SJSA1 (cell line): ENCODE data around the gene C21orf91. TPM values are rescaled to one million over a fixed set of nuclear protein-coding genes. Genes with fewer than 3 reads are reported as not detected.
A peak's percentile ranks its signal among the peaks of the same experiment; 100 is the strongest.

Experiments used
- DNase-seq, 2 experiments: peaks; one replicate each; pipeline ENCODE4 v3.0.0-alpha.2; 2015 to 2020; ENCODE audit warnings: low spot score in 2 of 2, low read depth in 1 of 2
- H3K27ac ChIP-seq: fragments of 250-450 bp; sonication (Bioruptor Pico); 2 replicates; pipeline ENCODE4 v1.5.1; 2020; ENCODE audit warnings: mild to moderate bottlenecking, moderate library complexity
- H3K27me3 ChIP-seq: fragments of 250-450 bp; sonication (Bioruptor Pico); replicated peaks from 2 replicates; pipeline ENCODE4 v1.5.1; 2020; ENCODE audit warnings: mild to moderate bottlenecking, moderate library complexity
- H3K36me3 ChIP-seq: fragments of 250-450 bp; sonication (Bioruptor Pico); 2 replicates; pipeline ENCODE4 v1.5.1; 2020; ENCODE audit warnings: mild to moderate bottlenecking
- H3K4me1 ChIP-seq: fragments of 250-450 bp; sonication (Bioruptor Pico); replicated peaks from 2 replicates; pipeline ENCODE4 v1.6.1; 2021; ENCODE audit warnings: mild to moderate bottlenecking
- H3K4me3 ChIP-seq: fragments of 250-450 bp; sonication (Bioruptor Pico); 2 replicates; pipeline ENCODE4 v1.5.1; 2020; ENCODE audit warnings: mild to moderate bottlenecking
- H3K9me3 ChIP-seq: fragments of 250-450 bp; sonication (Bioruptor Pico); replicated peaks from 2 replicates; pipeline ENCODE4 v1.5.1; 2020; ENCODE audit warnings: mild to moderate bottlenecking
- total RNA-seq: library from RNA; depleted of rRNA; stranded (reverse); fragments of >200 nt; shearing (Covaris generic); gene quantifications from 2 replicates; pipeline ENCODE4 v1.2.3, GENCODE V29; 2014

Gene C21orf91
- total RNA-seq, 1 experiment from 2014 or later = 14.0 TPM

DNA sequence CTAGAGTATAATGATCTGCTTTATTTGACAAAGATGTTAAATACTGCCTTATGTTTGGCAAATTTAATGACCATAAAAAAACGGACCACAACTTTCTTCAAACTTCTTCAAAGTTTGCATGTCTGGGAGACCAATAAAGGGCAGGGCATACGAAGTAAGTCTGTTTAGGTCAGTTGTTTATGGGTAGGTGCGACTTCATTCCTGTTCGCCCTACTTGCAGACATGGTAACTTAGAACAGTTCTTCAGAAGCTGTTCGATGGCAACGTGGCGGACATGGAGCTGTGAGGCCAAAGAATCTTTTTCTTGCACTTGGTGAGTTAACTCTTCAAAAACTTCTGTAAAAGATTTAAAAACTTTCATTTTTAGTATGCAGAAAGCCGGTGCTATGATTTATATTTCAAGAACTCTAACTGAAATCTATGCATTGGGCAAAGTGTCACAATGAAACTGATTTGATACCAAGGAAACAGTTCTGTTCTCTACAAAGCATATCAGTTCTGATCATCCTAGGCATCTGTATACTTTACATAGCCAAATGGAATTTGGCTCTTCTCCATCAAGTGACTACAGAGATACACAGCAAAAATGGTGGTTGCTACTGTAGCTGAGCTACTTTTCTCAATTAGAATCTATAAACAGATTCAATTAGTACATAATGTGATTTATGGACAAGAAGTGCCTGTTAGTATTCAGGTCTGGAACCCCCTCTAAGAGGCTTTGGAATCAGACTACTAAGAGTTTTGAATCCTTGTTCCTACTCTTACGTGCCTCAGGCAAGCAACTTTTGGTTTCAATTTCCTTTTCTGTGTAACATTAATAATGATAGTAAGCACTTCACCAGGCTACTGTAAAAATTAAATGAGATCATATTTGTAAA is 25.7 kb downstream of the C21orf91 start:
- Histone ChIP-seq H3K4me3 (no peak overlapping the region), H3K27ac (peak overlapping the region; percentile 30; the same call in 1 of the 2 replicates), H3K36me3 (peaks cover 23% of the 10 kb centered on the region), H3K9me3 (no peaks in the 10 kb centered on the region), H3K4me1 (no peaks in the 10 kb centered on the region), H3K27me3 (no peaks in the 10 kb centered on the region)
- peak in 1 of 2 experiments; percentile 18 for DNase-seq

DNA sequence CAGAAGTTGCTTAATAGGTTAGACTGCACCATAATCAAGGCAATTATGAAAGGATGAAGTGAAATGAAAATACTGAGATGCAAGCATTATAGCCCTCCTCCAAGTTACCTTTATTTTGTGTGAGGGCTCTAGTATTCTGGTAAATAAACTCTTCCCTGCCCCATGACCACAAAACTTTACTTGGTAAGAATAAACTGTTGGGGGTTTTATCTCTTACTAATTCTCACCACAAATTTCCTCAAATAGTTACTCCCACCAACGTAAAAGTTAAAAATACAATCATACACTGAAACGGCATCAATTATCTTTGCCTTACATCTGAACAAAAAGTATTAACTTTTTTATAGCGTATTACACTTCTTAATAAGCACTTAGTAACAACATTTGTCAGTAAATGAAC is 29.5 kb downstream of the C21orf91 start:
- no peak for DNase-seq
- Histone ChIP-seq H3K27me3 (no peaks in the 10 kb centered on the region), H3K27ac (no peak overlapping the region), H3K36me3 (peaks cover 16% of the 10 kb centered on the region), H3K4me3 (no peak overlapping the region), H3K4me1 (no peaks in the 10 kb centered on the region), H3K9me3 (no peaks in the 10 kb centered on the region)

DNA sequence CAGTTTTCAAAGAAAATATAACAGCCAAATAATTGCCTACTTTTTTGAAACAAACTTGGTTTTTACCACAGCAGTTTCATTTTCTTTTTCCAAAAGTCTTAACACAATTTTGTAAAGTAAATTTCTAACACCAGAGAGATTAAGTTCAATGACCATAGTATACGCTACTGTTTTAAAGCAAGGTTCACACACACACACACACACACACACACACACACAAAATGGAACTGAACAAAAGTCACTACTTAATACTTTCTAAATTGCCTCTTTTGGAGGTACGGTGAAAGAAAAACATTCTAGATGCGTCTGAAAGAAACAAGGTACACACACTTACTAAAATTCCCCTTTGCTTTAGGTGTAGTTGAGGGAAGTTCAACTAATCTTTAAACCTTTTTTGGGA is 30.1 kb downstream of the C21orf91 start:
- H3K36me3 ChIP-seq = peaks cover 10% of the 10 kb centered on the region
- no peak for DNase-seq
- no peaks in the 10 kb centered on the region for H3K9me3 ChIP-seq
- no peaks in the 10 kb centered on the region for H3K27me3 ChIP-seq
- no peak overlapping the region for H3K27ac ChIP-seq
- H3K4me3 ChIP-seq = no peak overlapping the region
- H3K4me1 ChIP-seq = no peaks in the 10 kb centered on the region

DNA sequence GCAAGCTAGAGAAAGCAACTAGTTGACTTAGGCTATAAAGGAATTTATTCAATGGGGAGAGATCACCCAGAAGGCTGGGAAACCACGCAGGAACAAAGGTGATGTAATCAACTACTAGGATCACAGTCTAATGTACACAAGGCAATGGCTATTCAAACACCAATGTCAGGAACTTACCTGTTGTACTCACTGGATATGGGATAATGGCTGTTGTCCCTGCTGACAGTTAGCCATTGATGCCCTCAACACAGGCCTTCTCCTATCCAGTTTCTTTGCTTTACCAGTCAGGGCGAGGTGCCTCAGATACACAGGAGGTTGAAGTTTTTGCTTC is 32.3 kb downstream of the C21orf91 start:
- Histone ChIP-seq H3K4me3 (no peak overlapping the region), H3K27me3 (no peaks in the 10 kb centered on the region), H3K27ac (no peak overlapping the region), H3K4me1 (no peaks in the 10 kb centered on the region), H3K36me3 (no peaks in the 10 kb centered on the region), H3K9me3 (no peaks in the 10 kb centered on the region)
- DNase-seq = no peak

DNA sequence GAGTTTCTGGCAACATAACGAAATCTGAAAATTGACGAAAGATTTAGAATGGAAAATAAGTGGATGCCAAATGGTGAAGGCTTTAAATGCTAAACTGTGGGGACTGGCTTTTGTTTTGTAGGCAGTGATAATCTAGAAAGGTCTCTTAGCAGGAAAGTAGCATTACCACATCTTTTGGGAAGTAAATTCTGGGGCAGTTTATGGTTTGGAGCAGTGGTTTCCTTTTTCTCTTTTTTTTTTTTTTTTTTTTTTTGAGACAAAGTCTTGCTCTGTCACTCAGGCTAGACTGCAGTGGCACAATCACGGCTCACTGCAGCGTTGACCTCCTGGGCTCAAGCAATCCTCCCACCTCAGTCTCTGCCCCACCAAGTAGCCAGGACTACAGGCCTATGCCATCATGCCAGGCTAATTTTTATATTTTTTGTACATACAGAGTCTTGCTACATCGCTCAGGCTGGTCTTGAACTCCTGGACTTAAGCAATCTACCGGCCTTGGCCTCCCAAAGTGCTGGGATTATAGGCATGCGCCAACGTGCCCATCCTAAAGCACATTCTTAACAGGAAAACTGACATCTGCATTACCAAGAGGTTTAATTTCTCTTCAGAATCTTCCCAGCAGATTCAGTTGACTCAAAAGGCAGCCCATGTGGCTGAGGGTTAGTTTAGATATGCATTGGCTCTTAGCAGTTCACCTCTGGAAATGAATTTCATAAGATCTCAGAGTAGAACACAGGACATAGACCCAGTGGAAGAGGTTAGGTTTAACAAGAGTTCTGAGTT is 32.9 kb downstream of the C21orf91 start:
- Histone ChIP-seq H3K27me3 (no peaks in the 10 kb centered on the region), H3K27ac (no peak overlapping the region), H3K9me3 (no peaks in the 10 kb centered on the region), H3K4me1 (no peaks in the 10 kb centered on the region), H3K36me3 (no peaks in the 10 kb centered on the region), H3K4me3 (no peak overlapping the region)
- no peak for DNase-seq

DNA sequence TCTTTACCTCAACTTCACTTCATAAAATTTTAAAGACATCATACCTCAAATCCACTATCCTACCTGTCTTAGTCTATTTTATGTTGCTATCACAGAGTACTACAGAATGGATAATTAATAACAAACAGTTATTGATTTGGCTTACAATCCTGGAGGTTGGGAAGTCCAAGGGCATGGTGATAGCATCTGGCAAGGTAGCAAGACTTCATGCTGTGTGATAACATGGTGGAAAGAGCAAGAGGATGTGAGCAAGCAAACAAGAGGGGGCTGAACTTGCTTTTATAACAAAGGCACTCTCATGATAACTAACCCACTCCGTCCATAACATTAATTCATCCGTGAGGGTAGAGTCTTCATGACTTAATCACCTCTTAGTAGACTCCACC is 33.8 kb downstream of the C21orf91 start:
- Histone ChIP-seq H3K9me3 (no peaks in the 10 kb centered on the region), H3K4me1 (no peaks in the 10 kb centered on the region), H3K36me3 (no peaks in the 10 kb centered on the region), H3K27me3 (no peaks in the 10 kb centered on the region), H3K4me3 (no peak overlapping the region), H3K27ac (no peak overlapping the region)
- DNase-seq = no peak

DNA sequence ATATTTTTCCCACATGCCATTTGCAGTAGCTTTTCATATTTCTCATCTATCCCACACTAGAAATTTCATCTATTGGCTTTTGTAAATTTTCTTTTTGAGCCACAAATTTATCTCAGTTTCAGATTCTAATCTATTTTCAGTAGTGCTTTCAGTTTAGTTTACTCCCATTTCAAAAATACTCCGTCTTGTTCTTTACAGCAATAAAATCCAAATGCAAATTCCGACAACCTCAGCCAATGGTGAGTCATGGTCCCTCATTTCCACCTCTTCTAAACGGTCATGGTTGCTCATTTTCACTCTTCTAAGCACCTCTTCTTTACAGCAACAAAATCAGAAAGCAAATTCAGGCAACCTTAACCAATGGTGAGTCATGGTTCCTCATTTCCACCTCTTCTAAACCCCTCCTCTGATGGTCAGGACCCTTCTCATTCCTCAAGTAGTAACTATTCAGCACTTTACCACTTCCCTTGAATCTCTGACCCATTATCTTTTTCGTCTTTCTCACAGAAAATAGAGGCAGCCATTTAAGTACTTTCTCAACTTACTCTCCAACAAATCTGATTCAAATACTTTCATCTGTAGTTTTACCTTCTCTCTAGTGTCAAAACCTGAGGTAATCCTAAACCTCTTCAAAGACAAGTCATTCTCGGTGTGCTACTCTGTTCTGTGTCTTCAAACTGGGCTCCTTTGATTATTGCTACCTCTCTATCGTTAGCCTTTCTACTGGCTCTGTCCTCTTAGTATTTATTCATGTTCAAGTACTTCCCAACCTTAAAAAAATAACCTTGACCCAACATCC is 34.4 kb downstream of the C21orf91 start:
- no peaks in the 10 kb centered on the region for H3K9me3 ChIP-seq
- no peaks in the 10 kb centered on the region for H3K27me3 ChIP-seq
- H3K4me3 ChIP-seq = no peak overlapping the region
- no peaks in the 10 kb centered on the region for H3K4me1 ChIP-seq
- no peak overlapping the region for H3K27ac ChIP-seq
- H3K36me3 ChIP-seq = no peaks in the 10 kb centered on the region
- DNase-seq = no peak

DNA sequence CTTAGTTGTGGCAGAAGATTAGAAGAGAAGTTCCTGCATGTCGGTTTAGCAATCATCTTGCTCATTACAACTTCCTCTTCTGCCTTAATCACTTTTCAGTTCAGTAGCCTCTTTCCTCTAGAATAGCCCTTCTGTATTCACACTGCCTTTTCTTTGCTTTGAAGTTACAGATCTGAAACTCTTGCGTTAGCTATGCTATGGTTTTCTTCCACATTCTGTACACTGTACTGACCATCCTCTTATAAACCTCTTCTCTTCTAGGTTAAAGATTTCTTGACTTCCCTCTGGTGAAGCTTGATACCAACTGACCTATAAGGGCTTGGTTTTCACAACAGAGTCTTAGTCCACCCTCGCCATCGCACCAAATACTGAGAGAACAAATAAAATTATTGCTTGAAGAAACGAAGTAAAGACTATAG is 35.0 kb downstream of the C21orf91 start:
- Histone ChIP-seq H3K4me3 (no peak overlapping the region), H3K27ac (no peak overlapping the region), H3K27me3 (no peaks in the 10 kb centered on the region), H3K9me3 (no peaks in the 10 kb centered on the region), H3K4me1 (no peaks in the 10 kb centered on the region), H3K36me3 (no peaks in the 10 kb centered on the region)
- no peak for DNase-seq

DNA sequence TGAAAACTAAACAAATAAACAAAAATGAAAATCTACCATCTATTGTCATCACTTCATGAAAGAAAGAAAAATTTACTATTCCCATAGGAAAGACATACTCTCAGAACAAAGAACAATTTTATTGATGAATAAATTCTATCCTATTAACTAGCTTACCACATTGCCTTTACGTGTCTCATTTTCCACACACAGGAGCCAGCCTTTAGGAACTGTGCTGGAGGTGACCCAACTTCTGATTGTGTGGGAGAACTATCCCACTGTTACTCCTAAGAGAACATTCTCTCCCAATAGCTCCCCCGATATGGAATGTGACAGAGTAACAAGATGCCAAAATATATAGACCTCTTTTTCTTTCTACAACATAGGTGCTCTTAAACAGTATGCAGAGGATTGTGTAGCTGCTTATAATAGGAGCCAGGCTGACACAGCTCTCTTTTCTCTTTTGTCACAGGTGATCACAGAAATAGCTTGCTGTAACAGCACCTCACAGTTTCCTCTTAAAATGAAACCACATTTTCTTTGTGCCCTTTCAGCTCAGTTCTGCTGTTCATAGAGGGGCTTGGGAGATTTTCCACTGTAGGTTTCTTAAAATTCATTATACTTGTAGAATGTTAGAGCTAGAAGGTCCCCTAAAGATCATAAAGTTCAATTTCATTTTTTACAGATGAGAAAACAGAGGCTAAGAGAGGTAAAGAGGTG is 35.5 kb downstream of the C21orf91 start:
- no peaks in the 10 kb centered on the region for H3K4me1 ChIP-seq
- no peaks in the 10 kb centered on the region for H3K9me3 ChIP-seq
- H3K4me3 ChIP-seq = no peak overlapping the region
- H3K27me3 ChIP-seq = no peaks in the 10 kb centered on the region
- no peak for DNase-seq
- H3K36me3 ChIP-seq = no peaks in the 10 kb centered on the region
- H3K27ac ChIP-seq = no peak overlapping the region

DNA sequence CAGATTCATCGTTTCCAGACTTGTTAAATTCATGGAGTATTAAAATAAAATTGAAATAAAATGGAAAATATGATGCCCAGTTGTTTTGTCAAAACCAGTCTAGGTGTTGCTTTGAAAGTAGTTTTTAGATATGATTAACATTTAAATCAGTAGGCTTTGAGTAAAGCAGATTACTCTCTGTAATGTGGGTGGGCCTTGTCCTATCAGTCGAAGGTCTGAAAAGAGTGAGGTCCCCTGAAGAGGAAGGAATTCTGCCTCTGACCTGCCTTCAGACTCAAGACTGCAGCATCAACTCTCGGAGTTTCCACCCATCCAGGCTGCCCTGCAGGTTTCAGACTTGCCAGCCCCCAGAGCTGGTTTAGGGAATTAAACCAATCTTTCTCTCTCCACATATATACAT is 36.2 kb downstream of the C21orf91 start:
- H3K27me3 ChIP-seq = no peaks in the 10 kb centered on the region
- H3K27ac ChIP-seq = no peak overlapping the region
- H3K9me3 ChIP-seq = no peaks in the 10 kb centered on the region
- H3K4me3 ChIP-seq = no peak overlapping the region
- H3K4me1 ChIP-seq = no peaks in the 10 kb centered on the region
- no peak for DNase-seq
- H3K36me3 ChIP-seq = no peaks in the 10 kb centered on the region

DNA sequence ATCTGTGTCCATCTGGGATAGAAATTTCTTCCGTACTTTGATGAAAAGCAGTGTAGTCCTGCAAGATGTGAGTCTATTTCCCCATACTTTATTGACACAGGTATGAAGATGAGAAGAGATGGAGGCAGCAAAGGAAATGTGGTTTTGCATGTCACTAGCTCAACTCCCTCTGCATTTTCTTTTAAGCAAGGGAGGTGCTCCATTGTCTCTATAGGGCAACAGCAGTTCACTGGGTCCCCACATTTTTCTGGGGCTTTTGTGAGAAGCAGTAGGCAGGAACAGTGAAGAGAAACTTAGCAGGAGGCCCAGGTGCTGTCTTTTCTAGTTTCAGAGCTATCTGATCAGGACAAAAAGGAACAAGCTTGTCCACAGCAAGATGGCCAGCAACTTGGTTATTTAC is 37.1 kb downstream of the C21orf91 start:
- Histone ChIP-seq H3K4me1 (no peaks in the 10 kb centered on the region), H3K27me3 (no peaks in the 10 kb centered on the region), H3K4me3 (no peak overlapping the region), H3K27ac (no peak overlapping the region), H3K9me3 (no peaks in the 10 kb centered on the region), H3K36me3 (no peaks in the 10 kb centered on the region)
- DNase-seq = no peak

DNA sequence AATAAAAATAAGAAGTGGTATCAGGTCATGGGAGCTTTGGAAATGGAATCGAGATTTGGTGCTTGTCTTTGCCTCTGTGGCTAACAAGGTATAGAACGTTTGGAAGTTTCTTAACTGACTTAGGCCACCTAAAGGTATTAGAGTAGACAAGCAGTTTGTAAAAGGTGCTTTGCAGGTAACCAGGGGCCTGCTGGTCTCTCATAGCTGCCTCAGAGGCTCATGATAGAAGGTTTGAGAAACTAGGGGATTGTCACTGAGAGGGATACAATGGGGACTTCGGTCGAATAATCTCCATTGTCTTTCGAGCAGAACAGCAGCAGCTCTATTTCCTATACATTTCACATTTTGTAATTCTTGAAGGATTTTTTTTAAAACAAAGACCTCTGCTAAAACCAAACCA is 37.6 kb downstream of the C21orf91 start:
- H3K9me3 ChIP-seq = no peaks in the 10 kb centered on the region
- no peak overlapping the region for H3K4me3 ChIP-seq
- no peaks in the 10 kb centered on the region for H3K4me1 ChIP-seq
- no peaks in the 10 kb centered on the region for H3K36me3 ChIP-seq
- H3K27ac ChIP-seq = no peak overlapping the region
- no peak for DNase-seq
- no peaks in the 10 kb centered on the region for H3K27me3 ChIP-seq

DNA sequence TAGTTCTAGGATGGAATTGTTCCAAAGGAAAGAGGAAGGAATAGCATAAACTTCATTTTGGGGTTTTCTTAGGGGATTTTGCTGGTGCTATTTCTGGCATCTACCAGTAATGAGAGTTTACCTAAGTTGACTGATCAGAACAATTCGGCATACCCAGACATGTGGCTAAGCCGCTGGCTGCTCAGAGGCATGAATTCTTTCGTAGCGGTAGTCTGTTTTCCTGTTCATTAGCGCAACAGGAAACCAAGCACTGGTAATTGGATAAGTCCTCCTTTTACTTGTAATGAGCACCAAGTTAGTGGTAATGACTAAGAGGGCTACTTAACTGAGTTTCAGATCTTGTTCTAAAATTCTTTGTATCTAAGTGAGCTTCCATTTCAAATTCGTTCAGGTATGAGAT is 38.6 kb downstream of the C21orf91 start:
- DNase-seq = no peak
- Histone ChIP-seq H3K9me3 (no peaks in the 10 kb centered on the region), H3K4me3 (no peak overlapping the region), H3K27me3 (no peaks in the 10 kb centered on the region), H3K27ac (no peak overlapping the region), H3K36me3 (no peaks in the 10 kb centered on the region), H3K4me1 (no peaks in the 10 kb centered on the region)
